COLO668 (cell line): Measurements from ENCODE around the gene IGLON5.
A peak's percentile ranks its signal among the peaks of the same experiment; 100 is the strongest.

Source experiments
- DNase-seq: peaks from one replicate; lab custom pipeline; 2025; ENCODE audit not compliant: unreplicated experiment; lab: John Stamatoyannopoulos, UW

The IGLON5 gene

GRCh38 chr19:51311351-51312257, at the start of gene IGLON5:
TSS of gene IGLON5 (plus strand) at chr19:51311644. CDS start at chr19:51311848, 204 bp downstream.
- no peak for DNase-seq

GRCh38 chr19:51263808-51264207, 47.6 kb upstream of the IGLON5 start:
- DNase-seq = no peak

- no peak for DNase-seq
Observed at GRCh38 chr19:51271067-51271466, 40.4 kb upstream of the IGLON5 start.

GRCh38 chr19:51272183-51272810, 39.1 kb upstream of the IGLON5 start:
- DNase-seq = no peak

GRCh38 chr19:51274049-51274770, 37.2 kb upstream of the IGLON5 start:
- DNase-seq = no peak

GRCh38 chr19:51277112-51277511, 34.3 kb upstream of the IGLON5 start:
- DNase-seq = no peak

- no peak for DNase-seq
Observed at GRCh38 chr19:51282335-51282734, 29.1 kb upstream of the IGLON5 start.

- DNase-seq = no peak
Observed at GRCh38 chr19:51285682-51286081, 25.8 kb upstream of the IGLON5 start.

- no peak for DNase-seq
Observed at GRCh38 chr19:51289635-51290034, 21.8 kb upstream of the IGLON5 start.

GRCh38 chr19:51292971-51293370, 18.5 kb upstream of the IGLON5 start:
- no peak for DNase-seq

GRCh38 chr19:51293571-51294210, 17.8 kb upstream of the IGLON5 start:
- DNase-seq = no peak

- peak; percentile 42 for DNase-seq
Observed at GRCh38 chr19:51294211-51294976, 17.1 kb upstream of the IGLON5 start.

GRCh38 chr19:51294977-51295375, 16.5 kb upstream of the IGLON5 start:
- no peak for DNase-seq

- no peak for DNase-seq
Observed at GRCh38 chr19:51295382-51296126, 15.9 kb upstream of the IGLON5 start.

- DNase-seq = no peak
Observed at GRCh38 chr19:51296336-51297093, 14.9 kb upstream of the IGLON5 start.

GRCh38 chr19:51297406-51297805, 14.0 kb upstream of the IGLON5 start:
- no peak for DNase-seq

- no peak for DNase-seq
Observed at GRCh38 chr19:51301266-51301665, 10.2 kb upstream of the IGLON5 start.

GRCh38 chr19:51305479-51305878, 6.0 kb upstream of the IGLON5 start:
- DNase-seq = no peak

- DNase-seq = no peak
Observed at GRCh38 chr19:51316688-51317087, 5.2 kb downstream of the IGLON5 start.
